Parathyroid adenoma (tissue), 2 donors: ENCODE measurements around the gene MANF.

Experiments used
- H2AFZ ChIP-seq: fragments of 300-600 bp; sonication (generic); one replicate; pipeline ENCODE4 v1.7.0; 2017; ENCODE audit warnings: antibody characterized with exemption, mild to moderate bottlenecking
- H3K27ac ChIP-seq: fragments of 300-600 bp; sonication (generic); one replicate; pipeline ENCODE4 v1.7.0; 2017
- H3K27me3 ChIP-seq: fragments of 300-600 bp; sonication (generic); one replicate; pipeline ENCODE4 v1.7.0; 2017; ENCODE audit warnings: low read length; ENCODE audit not compliant: control insufficient read depth, insufficient read depth
- H3K36me3 ChIP-seq: fragments of 300-600 bp; sonication (generic); one replicate; pipeline ENCODE4 v1.7.0; 2017; ENCODE audit warnings: low read length; ENCODE audit not compliant: control insufficient read depth, insufficient read depth
- H3K4me1 ChIP-seq: fragments of 300-600 bp; sonication (generic); one replicate; pipeline ENCODE4 v1.7.0; 2017; ENCODE audit warnings: control low read depth
- H3K4me2 ChIP-seq: fragments of 300-600 bp; sonication (generic); one replicate; pipeline ENCODE4 v1.7.0; 2017; ENCODE audit warnings: low read length
- H3K4me3 ChIP-seq: fragments of 300-600 bp; sonication (generic); one replicate; pipeline ENCODE4 v1.7.0; 2017; ENCODE audit warnings: low read depth, low read length
- H3K79me2 ChIP-seq: fragments of 300-600 bp; sonication (generic); one replicate; pipeline ENCODE4 v1.7.0; 2017; ENCODE audit warnings: control low read depth
- H3K9ac ChIP-seq: fragments of 300-600 bp; sonication (generic); one replicate; pipeline ENCODE4 v1.7.0; 2017; ENCODE audit warnings: mild to moderate bottlenecking
- H3K9me3 ChIP-seq: fragments of 300-600 bp; sonication (generic); one replicate; pipeline ENCODE4 v1.7.0; 2017; ENCODE audit warnings: low read length; ENCODE audit not compliant: control insufficient read depth
- TF ChIP-seq, protein P1 (sequence below): fragments of 300-600 bp; sonication (generic); IDR thresholded peaks from one replicate; pipeline ENCODE4 v1.7.0; 2017; ENCODE audit warnings: antibody characterized with exemption, mild to moderate bottlenecking
- donor health status: primary hyperparathyroidism.

MANF gene

GRCh38 chr3:51340013-51340829 lies 44.9 kb upstream of the MANF start:
- H3K79me2 ChIP-seq, result no peaks in the 10 kb centered on the region
- H3K9ac ChIP-seq, result no peak overlapping the region
- H3K4me2 ChIP-seq, result no peak overlapping the region
- no peaks in the 10 kb centered on the region for H3K36me3 ChIP-seq
- peaks cover 16% of the 10 kb centered on the region for H3K4me1 ChIP-seq
- TF ChIP-seq, protein P1, sequence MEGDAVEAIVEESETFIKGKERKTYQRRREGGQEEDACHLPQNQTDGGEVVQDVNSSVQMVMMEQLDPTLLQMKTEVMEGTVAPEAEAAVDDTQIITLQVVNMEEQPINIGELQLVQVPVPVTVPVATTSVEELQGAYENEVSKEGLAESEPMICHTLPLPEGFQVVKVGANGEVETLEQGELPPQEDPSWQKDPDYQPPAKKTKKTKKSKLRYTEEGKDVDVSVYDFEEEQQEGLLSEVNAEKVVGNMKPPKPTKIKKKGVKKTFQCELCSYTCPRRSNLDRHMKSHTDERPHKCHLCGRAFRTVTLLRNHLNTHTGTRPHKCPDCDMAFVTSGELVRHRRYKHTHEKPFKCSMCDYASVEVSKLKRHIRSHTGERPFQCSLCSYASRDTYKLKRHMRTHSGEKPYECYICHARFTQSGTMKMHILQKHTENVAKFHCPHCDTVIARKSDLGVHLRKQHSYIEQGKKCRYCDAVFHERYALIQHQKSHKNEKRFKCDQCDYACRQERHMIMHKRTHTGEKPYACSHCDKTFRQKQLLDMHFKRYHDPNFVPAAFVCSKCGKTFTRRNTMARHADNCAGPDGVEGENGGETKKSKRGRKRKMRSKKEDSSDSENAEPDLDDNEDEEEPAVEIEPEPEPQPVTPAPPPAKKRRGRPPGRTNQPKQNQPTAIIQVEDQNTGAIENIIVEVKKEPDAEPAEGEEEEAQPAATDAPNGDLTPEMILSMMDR, result no peak
- H3K27ac ChIP-seq, result no peak overlapping the region
- H2AFZ ChIP-seq, result no peak overlapping the region
- H3K27me3 ChIP-seq, result no peaks in the 10 kb centered on the region
- H3K9me3 ChIP-seq, result no peaks in the 10 kb centered on the region
- no peak overlapping the region for H3K4me3 ChIP-seq

DNA sequence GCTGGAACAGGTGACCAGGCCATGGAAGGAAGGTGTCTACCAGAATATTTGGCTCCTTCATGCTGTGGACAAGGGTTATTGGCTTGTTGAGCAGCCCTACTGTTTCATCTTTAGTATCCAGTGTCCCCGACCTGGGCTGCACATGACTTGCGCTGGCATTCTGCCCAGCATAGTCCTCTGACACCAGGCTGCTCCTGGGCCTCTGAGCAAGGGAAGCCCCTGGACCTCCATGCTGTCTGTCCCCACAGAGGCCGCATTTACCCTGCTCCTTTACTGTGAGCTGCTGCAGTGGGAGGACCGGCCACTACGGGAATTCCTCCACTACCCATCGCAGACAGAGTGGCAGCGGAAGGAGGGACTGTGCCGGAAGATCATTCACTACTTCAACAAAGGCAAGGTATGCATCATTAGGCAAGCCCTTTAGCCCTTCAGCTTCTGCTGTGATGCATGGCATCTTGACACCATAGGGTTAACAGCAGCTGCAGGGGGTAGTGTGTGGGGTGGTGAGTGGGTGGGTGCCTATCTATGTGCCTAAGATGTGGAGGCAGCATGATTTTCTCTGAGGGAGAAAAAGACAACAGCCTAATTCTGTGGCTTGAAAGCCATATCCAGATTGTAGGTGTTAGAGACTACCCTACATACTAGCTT lies 44.0 kb upstream of the MANF start:
- no peak overlapping the region for H3K4me3 ChIP-seq
- no peaks in the 10 kb centered on the region for H3K36me3 ChIP-seq
- H3K27me3 ChIP-seq, result no peaks in the 10 kb centered on the region
- TF ChIP-seq, protein P1, result no peak
- no peak overlapping the region for H3K9ac ChIP-seq
- H3K4me2 ChIP-seq, result no peak overlapping the region
- no peaks in the 10 kb centered on the region for H3K79me2 ChIP-seq
- peaks cover 16% of the 10 kb centered on the region for H3K4me1 ChIP-seq
- H3K9me3 ChIP-seq, result no peaks in the 10 kb centered on the region
- H2AFZ ChIP-seq, result no peak overlapping the region
- H3K27ac ChIP-seq, result no peak overlapping the region

- peaks cover 16% of the 10 kb centered on the region for H3K4me1 ChIP-seq
- no peaks in the 10 kb centered on the region for H3K36me3 ChIP-seq
- H2AFZ ChIP-seq, result no peak overlapping the region
- no peak overlapping the region for H3K27ac ChIP-seq
- TF ChIP-seq, protein P1, result no peak
- no peaks in the 10 kb centered on the region for H3K27me3 ChIP-seq
- no peak overlapping the region for H3K4me2 ChIP-seq
- H3K9ac ChIP-seq, result no peak overlapping the region
- H3K4me3 ChIP-seq, result no peak overlapping the region
- H3K79me2 ChIP-seq, result no peaks in the 10 kb centered on the region
- H3K9me3 ChIP-seq, result no peaks in the 10 kb centered on the region
Observed at GRCh38 chr3:51343918-51344687, 41.0 kb upstream of the MANF start.

DNA sequence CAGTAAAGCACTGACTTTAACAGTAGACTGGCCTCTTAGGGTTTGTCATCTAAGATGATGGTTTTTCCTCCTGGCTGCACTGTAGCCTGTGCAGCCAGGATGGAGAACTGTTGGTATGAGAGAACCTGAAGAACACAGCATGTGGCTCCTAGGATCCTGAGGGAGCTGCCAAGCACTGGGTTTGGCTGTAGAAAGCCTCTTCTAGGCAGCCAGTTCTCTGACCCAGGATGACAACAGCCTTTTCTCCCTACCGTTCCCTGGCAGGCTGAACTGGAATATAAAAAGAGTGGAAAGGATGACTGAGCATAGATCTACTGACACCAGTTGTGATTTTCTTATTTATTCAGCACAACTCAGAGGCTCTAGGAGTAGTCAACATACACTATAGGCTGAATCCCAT lies 34.3 kb upstream of the MANF start:
- TF ChIP-seq, protein P1, result no peak
- H3K79me2 ChIP-seq, result no peaks in the 10 kb centered on the region

More for the DNA sequence above, 34.3 kb upstream of the MANF start:
- no peaks in the 10 kb centered on the region for H3K27me3 ChIP-seq
- H3K4me3 ChIP-seq, result no peak overlapping the region
- no peak overlapping the region for H2AFZ ChIP-seq
- H3K9me3 ChIP-seq, result no peaks in the 10 kb centered on the region
- H3K36me3 ChIP-seq, result no peaks in the 10 kb centered on the region
- no peak overlapping the region for H3K27ac ChIP-seq
- H3K4me2 ChIP-seq, result no peak overlapping the region
- no peak overlapping the region for H3K9ac ChIP-seq
- H3K4me1 ChIP-seq, result peaks cover 11% of the 10 kb centered on the region
